ENCODE results near the gene GBX2.

GRCh38 chr2:236169151-236169721 lies 1.1 kb upstream of the GBX2 start:
- TF ChIP-seq CTCF (IDR thresholded peaks at IDR 0.05 in 2 of 3, conservative IDR thresholded peaks at IDR 0.05 in 1 of 3; ENCODE audit: insufficient read depth in 2 of 3, low read depth in 1 of 3, low read length in 3 of 3) (no peak), MAFG (tag; conservative IDR thresholded peaks at IDR 0.05) (no peak), PRMT5 (CRISPR knock-in tag; IDR thresholded peaks at IDR 0.05) (no peak), POLR2AphosphoS2 (IDR thresholded peaks at IDR 0.05; ENCODE audit: low read length) (no peak), TOE1 (IDR thresholded peaks at IDR 0.05; ENCODE audit: borderline replicate concordance) (no peak), TOE1 (CRISPR knock-in tag; IDR thresholded peaks at IDR 0.05; ENCODE audit: borderline replicate concordance, low read depth) (no peak), HCFC1 (IDR thresholded peaks at IDR 0.05; ENCODE audit: low read depth, low read length) (no peak), SIN3A (IDR thresholded peaks at IDR 0.05; ENCODE audit: borderline replicate concordance in 2 of 2, control insufficient read depth in 1 of 2, low read depth in 2 of 2, low read length in 2 of 2) (no peak), CHD4 (IDR thresholded peaks at IDR 0.05; ENCODE audit: insufficient read depth, insufficient replicate concordance, low read depth, low read length, poor library complexity, severe bottlenecking) (no peak), GTF2F1 (IDR thresholded peaks at IDR 0.05; ENCODE audit: low read depth, low read length) (no peak)
- TF ChIP-seq, protein P1, sequence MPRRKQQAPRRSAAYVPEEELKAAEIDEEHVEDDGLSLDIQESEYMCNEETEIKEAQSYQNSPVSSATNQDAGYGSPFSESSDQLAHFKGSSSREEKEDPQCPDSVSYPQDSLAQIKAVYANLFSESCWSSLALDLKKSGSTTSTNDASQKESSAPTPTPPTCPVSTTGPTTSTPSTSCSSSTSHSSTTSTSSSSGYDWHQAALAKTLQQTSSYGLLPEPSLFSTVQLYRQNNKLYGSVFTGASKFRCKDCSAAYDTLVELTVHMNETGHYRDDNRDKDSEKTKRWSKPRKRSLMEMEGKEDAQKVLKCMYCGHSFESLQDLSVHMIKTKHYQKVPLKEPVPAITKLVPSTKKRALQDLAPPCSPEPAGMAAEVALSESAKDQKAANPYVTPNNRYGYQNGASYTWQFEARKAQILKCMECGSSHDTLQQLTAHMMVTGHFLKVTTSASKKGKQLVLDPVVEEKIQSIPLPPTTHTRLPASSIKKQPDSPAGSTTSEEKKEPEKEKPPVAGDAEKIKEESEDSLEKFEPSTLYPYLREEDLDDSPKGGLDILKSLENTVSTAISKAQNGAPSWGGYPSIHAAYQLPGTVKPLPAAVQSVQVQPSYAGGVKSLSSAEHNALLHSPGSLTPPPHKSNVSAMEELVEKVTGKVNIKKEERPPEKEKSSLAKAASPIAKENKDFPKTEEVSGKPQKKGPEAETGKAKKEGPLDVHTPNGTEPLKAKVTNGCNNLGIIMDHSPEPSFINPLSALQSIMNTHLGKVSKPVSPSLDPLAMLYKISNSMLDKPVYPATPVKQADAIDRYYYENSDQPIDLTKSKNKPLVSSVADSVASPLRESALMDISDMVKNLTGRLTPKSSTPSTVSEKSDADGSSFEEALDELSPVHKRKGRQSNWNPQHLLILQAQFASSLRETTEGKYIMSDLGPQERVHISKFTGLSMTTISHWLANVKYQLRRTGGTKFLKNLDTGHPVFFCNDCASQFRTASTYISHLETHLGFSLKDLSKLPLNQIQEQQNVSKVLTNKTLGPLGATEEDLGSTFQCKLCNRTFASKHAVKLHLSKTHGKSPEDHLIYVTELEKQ (CRISPR knock-in tag; IDR thresholded peaks at IDR 0.05) = no peak
- TF ChIP-seq, protein P2, sequence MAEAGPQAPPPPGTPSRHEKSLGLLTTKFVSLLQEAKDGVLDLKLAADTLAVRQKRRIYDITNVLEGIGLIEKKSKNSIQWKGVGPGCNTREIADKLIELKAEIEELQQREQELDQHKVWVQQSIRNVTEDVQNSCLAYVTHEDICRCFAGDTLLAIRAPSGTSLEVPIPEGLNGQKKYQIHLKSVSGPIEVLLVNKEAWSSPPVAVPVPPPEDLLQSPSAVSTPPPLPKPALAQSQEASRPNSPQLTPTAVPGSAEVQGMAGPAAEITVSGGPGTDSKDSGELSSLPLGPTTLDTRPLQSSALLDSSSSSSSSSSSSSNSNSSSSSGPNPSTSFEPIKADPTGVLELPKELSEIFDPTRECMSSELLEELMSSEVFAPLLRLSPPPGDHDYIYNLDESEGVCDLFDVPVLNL (CRISPR knock-in tag; IDR thresholded peaks at IDR 0.05; ENCODE audit: low read depth) = no peak

Data from K562 (cell line).